Measurements from ENCODE around the gene SV2C.

SV2C gene

GRCh38 chr5:76371960-76372322 is 288.8 kb downstream of the SV2C start:
- DNase-seq (ENCODE audit: low read depth in 2 of 2): no peak
- no peak overlapping the region for H3K4me3 ChIP-seq (replicated peaks in 1 of 2; ENCODE audit: low read depth in 2 of 2, low read length in 2 of 2)
- no peak for TF ChIP-seq CTCF (IDR thresholded peaks at IDR 0.05; ENCODE audit: low read depth, low read length)

GRCh38 chr5:76372323-76373054 is 289.3 kb downstream of the SV2C start:
- DNase-seq (ENCODE audit: low read depth in 2 of 2): peak; percentile 66 to 85
- TF ChIP-seq CTCF (IDR thresholded peaks at IDR 0.05; ENCODE audit: low read depth, low read length): no peak
- H3K4me3 ChIP-seq (replicated peaks in 1 of 2; ENCODE audit: low read depth in 2 of 2, low read length in 2 of 2): no peak overlapping the region

GRCh38 chr5:76376148-76376865 is 293.1 kb downstream of the SV2C start:
- DNase-seq (ENCODE audit: low read depth in 2 of 2): no peak
- H3K4me3 ChIP-seq (replicated peaks in 1 of 2; ENCODE audit: low read depth in 2 of 2, low read length in 2 of 2): no peak overlapping the region
- no peak for TF ChIP-seq CTCF (IDR thresholded peaks at IDR 0.05; ENCODE audit: low read depth, low read length)

GRCh38 chr5:76376866-76377230 is 293.7 kb downstream of the SV2C start:
- no peak for TF ChIP-seq CTCF (IDR thresholded peaks at IDR 0.05; ENCODE audit: low read depth, low read length)
- no peak for DNase-seq (ENCODE audit: low read depth in 2 of 2)
- H3K4me3 ChIP-seq (replicated peaks in 1 of 2; ENCODE audit: low read depth in 2 of 2, low read length in 2 of 2): no peak overlapping the region

GRCh38 chr5:76378355-76378754 is 295.2 kb downstream of the SV2C start:
- DNase-seq (ENCODE audit: low read depth in 2 of 2): no peak
- H3K4me3 ChIP-seq (replicated peaks in 1 of 2; ENCODE audit: low read depth in 2 of 2, low read length in 2 of 2): no peak overlapping the region
- no peak for TF ChIP-seq CTCF (IDR thresholded peaks at IDR 0.05; ENCODE audit: low read depth, low read length)

- no peak for DNase-seq (ENCODE audit: low read depth in 2 of 2)
- TF ChIP-seq CTCF (IDR thresholded peaks at IDR 0.05; ENCODE audit: low read depth, low read length): no peak
- H3K4me3 ChIP-seq (replicated peaks in 1 of 2; ENCODE audit: low read depth in 2 of 2, low read length in 2 of 2): no peak overlapping the region
Observed at GRCh38 chr5:76379316-76379715, 296.1 kb downstream of the SV2C start.

All from cardiac fibroblast (primary cell).